Bronchial epithelial cell (primary cell): ENCODE results near the gene CCDC34. TPM values are rescaled to one million over a fixed set of nuclear protein-coding genes. Genes with fewer than 3 reads are reported as not detected.

Source experiments
- DNase-seq: peaks from one replicate; pipeline ENCODE4 v3.0.0-alpha.2; 2010; ENCODE audit warnings: low read depth
- FAIRE-seq: peaks from 2 replicates; lab custom pipeline; 2011; peaks lifted over from hg19 to GRCh38; lab: Jason Lieb, UNC
- H3K27me3 ChIP-seq: 2 replicates; pipeline ENCODE4 v1.5.1; 2011; ENCODE audit warnings: low read length; ENCODE audit not compliant: control insufficient read depth, insufficient read depth
- H3K36me3 ChIP-seq: 2 replicates; pipeline ENCODE4 v1.5.1; 2011; ENCODE audit warnings: low read length; ENCODE audit not compliant: control insufficient read depth, insufficient read depth
- H3K4me3 ChIP-seq: 2 replicates; pipeline ENCODE4 v1.5.1; 2011; ENCODE audit warnings: mild to moderate bottlenecking, low read depth, low read length, control low read depth
- total RNA-seq: library from RNA; depleted of rRNA; stranded (reverse); fragments of >200 nt; gene quantifications from 2 replicates; pipeline ENCODE4 v1.2.1, GENCODE V29; 2014
- TF ChIP-seq, protein P1 (sequence below): IDR thresholded peaks from 2 replicates; pipeline ENCODE4 v1.5.1; 2011; ENCODE audit warnings: mild to moderate bottlenecking, moderate library complexity, low read length, control low read depth, inconsistent platforms; ENCODE audit not compliant: insufficient read depth, severe bottlenecking

Gene CCDC34
- total RNA-seq, 1 donor from 2014 or later = 1.3 TPM

GRCh38 chr11:27357250-27357649 is 5.8 kb downstream of the CCDC34 start:
- FAIRE-seq (no peak), DNase-seq (no peak)
- Histone ChIP-seq H3K4me3 (no peak overlapping the region), H3K27me3 (no peaks in the 10 kb centered on the region), H3K36me3 (no peaks in the 10 kb centered on the region)
- TF ChIP-seq, protein P1, sequence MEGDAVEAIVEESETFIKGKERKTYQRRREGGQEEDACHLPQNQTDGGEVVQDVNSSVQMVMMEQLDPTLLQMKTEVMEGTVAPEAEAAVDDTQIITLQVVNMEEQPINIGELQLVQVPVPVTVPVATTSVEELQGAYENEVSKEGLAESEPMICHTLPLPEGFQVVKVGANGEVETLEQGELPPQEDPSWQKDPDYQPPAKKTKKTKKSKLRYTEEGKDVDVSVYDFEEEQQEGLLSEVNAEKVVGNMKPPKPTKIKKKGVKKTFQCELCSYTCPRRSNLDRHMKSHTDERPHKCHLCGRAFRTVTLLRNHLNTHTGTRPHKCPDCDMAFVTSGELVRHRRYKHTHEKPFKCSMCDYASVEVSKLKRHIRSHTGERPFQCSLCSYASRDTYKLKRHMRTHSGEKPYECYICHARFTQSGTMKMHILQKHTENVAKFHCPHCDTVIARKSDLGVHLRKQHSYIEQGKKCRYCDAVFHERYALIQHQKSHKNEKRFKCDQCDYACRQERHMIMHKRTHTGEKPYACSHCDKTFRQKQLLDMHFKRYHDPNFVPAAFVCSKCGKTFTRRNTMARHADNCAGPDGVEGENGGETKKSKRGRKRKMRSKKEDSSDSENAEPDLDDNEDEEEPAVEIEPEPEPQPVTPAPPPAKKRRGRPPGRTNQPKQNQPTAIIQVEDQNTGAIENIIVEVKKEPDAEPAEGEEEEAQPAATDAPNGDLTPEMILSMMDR = no peak

- no peak for DNase-seq
- Histone ChIP-seq H3K27me3 (no peaks in the 10 kb centered on the region), H3K4me3 (no peak overlapping the region), H3K36me3 (no peaks in the 10 kb centered on the region)
- TF ChIP-seq, protein P1 = no peak
- no peak for FAIRE-seq
Measured at GRCh38 chr11:27356624-27357222, 6.3 kb downstream of the CCDC34 start.

DNA sequence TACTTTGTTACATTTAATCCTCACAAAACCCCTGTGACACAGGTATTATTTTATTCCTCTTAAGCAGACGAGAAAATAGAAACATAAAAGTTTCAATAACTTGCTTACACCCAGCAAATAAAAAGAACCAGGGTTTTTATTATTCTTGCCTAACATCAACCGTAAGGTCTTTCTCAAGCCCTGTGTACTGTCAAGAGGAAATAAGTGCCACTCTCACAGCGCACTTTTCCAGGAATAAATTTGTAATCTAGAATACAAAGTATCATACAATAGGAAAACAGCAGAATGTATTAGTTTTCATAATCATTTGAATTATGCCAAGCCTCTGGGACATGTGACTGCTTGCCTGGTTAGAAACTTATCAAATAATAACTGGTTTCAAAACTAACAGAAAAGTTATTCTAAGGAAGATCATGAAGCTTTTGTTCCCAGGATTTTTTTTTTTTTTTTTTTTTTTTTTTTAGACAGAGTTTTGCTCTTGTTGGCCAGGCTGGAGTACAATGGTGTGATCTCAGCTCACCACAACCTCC is 7.4 kb downstream of the CCDC34 start:
- TF ChIP-seq, protein P1 = no peak
- Histone ChIP-seq H3K27me3 (no peaks in the 10 kb centered on the region), H3K4me3 (no peak overlapping the region), H3K36me3 (no peaks in the 10 kb centered on the region)
- FAIRE-seq (no peak), DNase-seq (no peak)

DNA sequence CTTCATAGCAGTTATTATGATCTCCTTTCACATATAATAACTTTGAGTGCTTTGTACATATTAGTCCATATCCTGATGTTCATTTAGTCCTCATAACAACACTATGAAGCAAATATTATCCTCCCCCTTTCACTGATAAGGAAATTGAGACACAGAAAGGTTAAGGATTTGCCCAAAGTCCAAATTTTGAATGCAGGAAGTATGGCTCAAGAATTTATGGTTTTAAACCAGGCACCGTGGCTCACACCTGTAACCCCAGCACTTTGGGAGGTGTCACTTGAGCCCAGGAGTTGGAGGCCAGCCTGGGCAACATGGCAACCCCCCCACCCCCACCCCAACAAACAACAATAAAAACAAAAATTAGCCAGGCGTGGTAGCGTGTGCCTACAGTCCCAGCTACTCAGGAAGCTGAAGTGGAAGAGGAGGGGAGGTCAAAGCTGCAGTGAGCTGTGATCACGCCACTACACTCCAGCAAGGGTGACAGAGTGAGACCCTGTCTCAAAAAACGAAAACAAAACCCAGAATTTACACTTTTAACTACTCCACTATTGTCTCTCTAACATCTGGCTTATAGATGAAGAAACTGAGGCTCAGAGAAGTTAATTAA is 8.6 kb downstream of the CCDC34 start:
- DNase-seq (no peak), FAIRE-seq (no peak)
- no peaks in the 10 kb centered on the region for H3K27me3 ChIP-seq
- TF ChIP-seq, protein P1 = no peak
- H3K4me3 ChIP-seq = no peak overlapping the region
- H3K36me3 ChIP-seq = no peaks in the 10 kb centered on the region

DNA sequence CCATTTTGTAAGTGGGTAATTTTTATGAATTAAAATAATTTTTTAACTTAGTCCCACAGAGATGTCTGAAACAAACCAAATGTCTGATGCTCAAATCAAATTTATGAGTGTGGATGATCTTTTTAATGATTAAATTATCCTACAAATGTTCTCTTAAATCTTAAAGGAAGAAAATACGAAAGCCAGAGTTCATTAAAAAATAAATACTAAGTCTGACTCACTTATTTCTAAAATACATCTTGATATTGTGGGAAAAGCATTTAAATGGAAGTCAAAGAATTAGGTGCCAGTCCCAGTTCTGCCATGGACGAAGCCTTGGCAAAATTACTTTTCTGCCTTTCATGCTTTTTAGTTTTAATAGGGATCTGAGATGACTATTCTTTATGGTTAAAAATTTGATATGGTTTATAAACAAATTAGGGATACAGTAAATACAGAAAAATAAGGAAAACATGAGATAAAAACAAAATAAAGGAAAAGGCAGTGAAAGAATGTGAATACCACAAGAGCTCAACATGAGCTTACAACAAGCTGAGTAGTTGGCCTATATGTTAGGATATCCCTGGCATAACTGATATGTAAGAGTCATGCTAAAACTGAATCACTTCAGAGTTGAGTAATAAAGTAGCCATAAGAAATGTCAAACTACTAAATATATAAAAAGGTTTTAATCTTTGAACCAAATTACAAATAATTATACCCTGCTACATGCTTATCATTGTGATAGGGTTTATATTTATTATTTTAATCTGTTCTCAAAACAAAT is 9.2 kb downstream of the CCDC34 start:
- Histone ChIP-seq H3K36me3 (no peaks in the 10 kb centered on the region), H3K4me3 (no peak overlapping the region), H3K27me3 (no peaks in the 10 kb centered on the region)
- no peak for FAIRE-seq
- TF ChIP-seq, protein P1 = no peak
- DNase-seq = peak; percentile 76
